ENCODE data around the gene DMRTB1.

DMRTB1 gene

DNA sequence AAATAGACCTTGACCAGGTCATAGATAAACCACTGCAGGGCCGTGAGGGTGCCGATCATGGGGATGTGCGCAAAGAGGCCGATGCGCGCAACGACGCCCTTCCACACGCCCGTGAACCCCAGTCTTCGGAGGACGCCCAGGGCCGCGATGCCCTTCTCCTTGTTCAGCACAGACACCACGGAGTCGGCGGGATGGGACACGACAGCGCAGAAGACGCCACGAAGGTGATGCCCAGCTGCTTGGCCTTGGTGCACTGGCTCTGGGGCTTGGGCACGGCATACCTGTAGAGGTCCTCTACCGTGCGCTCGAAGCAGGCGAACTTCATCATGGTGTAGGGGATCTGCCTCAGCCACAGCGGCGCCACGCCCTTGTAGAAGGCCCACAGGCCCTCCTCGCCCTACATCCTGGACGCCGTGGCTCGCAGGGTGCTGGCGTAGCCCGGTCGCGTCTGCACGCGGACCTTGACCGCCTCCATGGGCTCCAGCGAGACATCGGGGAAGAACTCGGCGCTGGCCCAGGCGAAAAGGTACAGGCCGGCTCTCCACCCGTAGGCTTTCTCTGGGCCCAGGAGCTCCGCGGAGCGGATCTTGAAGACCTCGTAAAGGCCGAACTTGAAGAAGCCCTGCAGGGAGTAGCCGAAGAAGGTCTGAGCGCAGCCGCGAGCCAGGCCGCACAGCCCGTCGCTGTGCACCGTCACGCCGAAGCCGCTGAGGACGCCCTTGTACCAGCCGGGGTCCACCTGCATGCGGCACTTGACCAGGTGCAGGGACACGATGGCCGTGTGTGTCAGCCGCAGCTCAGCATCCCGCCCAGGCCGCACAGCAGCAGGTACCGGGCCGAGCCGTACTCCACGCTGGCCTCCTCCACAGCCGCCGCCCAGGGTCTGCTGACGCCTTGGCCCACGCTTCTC lies 20.5 kb upstream of the DMRTB1 start:
- DNase-seq, result no peak

DNA sequence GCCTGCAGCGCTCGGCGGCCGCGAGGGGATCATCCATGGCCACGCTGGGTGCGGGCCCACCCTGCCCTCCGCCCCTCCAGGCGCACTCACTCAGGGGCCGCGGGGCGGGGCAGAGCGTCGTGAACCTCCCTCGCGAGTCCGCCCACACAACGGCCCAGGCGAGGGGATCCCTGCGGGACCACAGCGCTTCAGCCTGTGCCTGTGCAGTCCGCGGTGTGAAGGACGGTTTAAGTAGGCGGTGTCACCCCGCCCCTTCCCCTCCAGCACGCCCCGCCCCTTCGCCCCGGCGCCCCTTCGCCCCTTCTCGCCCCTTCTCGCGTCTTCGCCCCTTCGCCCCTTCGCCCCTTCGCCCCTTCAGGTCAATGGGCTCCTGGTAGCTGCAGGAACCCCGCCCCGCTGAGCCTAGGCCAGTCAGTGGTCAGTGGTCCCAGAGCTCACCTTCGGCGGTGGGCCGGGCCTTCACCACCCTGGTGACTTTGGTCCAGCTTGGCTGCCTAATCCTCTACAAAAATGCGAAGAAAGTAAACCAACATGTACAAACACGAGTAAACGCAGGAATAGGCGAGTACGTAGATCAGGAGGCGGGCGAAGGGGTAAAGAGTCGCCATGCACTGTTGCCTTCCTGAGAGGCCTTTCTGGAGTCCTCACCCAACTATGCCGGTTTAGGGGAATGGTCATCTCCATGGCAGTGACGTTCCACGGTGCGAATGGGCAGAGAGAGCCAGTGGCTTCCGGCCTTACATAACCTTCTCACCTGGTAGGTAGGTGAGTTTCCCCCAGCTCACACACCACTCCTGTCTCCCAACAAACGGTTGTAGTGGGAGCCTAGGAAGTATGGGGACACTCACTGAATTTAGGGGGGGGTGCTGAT lies 19.6 kb upstream of the DMRTB1 start:
- DNase-seq, result no peak

DNA sequence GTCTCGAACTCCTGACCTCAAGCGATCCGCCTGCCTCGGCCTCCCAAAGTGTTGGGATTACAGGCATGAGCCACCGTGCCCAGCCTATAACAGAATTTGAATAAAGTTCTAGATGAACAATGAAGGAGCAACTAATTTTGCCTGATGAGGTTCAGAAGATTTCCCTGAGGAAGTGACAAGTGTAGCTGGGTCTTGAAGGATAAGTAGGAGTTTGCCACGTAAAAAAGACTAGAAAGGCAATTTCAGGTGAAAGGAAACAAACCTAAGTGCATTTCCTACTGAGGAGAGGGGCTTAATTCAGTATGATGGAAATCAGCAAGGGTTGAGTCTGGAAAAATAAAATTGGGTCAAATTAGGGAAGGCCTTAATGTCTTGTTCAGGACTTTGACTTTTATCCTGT lies 18.6 kb upstream of the DMRTB1 start:
- DNase-seq, result no peak

DNA sequence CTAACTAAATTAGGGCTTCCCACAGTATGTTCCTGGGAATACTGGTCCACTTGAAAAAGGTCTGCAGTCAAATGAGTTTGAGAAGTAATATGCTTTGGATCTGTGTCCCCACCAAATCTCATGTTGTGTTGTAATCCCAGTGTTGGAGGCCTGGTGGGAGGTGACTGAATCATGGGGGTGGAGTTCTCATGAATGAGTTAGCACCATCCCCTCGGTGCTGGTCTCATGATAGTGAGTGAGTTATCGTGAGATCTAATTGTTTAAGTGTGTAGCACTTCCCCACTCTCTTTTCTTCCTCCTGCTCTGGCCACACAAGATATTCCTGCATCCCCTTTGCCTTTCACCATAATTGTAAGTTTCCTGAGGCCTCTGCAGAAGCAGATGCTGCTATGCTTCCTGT lies 16.9 kb upstream of the DMRTB1 start:
- DNase-seq, result no peak

DNA sequence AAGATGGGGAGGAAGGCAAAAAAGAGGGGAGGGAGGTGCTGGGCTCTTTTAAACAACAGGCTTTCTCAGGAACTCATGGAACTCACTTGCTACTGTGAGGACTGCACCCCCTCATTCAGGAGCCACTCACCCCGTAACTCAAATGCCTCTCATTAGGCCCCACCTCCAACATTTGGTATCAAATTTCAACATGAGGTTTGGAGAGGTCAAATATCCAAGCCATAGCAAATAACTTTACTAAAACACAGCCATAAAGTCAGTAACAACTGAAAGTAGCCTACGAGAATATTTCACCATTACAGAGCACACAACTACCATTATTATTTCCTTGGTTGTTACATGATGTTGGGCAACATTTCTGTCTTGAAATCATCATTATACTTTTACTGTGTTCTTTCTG lies 13.1 kb upstream of the DMRTB1 start:
- DNase-seq, result no peak

DNA sequence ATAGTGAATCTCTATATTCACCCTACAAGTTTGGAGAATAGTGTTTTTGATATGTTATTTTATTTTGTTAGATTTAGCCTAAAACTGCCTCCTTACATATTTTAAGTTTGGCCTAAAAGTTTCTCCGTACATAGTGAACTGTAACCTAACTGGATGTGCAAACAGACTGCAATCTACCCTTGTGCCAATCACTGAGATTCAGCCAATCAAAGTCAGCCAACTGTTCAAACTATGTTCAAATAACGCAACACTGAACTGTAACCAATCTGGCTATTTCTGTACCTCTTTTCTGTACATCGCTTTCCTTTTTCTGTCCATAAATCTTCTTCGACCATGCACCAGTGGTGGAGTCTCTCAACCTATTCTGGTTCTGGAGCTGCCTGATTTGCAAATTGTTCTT lies 11.8 kb upstream of the DMRTB1 start:
- no peak for DNase-seq

DNA sequence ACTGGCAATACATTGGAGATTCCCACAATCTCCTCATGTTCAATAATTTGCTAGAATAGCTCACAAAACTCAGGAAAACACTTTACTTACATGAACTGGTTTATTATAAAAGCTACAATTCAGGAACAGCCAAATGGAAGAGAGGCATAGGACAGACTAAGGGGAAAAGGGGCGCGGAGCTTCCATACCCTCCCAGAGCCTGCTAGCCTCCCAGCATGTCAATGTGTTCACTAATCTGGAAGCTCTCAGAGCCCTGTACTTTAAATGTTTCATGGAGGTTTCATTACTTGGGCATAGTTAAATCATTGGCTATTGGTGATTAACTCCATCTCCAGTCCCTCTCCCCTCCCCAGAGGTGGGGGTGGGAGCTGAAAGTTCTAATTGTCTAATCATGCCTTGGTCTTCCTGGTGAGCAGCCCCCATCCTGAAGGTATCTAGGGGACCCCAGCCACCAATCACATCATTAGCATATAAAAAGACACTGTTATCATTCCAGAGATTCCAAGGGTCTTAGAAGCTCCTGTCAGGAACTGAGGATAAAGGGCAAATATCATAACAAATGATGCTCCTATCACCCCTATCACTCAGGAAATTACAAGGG lies 10.9 kb upstream of the DMRTB1 start:
- DNase-seq, result no peak

DNA sequence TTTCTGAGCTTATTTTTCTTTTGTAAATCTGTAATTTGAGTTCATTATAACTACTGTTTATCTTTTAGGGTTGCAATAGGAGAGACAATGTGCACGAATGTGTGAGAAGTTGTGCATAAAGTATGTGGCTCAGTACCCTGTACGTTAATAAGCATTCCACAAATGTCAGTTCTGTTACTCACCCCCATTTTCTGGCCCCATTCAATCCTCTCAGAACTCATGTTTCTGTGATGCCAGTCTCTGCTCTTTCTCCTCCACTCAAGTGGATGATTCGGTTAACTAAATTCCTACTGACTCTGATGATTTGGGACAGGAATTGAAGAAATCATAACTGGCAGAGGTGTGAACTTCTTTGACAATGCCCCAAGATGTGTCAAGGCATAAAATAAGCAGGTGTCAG lies 10.2 kb upstream of the DMRTB1 start:
- DNase-seq, result no peak

DNA sequence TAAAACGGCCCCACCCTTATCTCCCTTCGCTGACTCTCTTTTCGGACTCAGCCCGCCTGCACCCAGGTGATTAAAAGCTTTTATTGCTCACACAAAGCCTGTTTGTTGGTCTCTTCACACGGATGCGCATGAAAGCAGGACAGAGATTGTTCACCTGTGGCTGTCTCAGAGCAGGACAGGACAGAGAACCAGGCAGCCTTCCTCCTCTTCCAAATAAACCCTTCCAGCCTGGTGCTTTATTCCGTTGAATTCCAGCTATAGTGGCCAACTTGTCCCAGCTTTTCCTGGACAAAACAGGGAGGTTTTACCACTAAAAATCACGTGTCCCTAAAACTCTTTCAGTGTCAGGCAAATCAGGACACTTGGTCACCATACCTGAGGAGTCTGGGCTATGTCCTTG lies 9.5 kb upstream of the DMRTB1 start:
- DNase-seq, result no peak

DNA sequence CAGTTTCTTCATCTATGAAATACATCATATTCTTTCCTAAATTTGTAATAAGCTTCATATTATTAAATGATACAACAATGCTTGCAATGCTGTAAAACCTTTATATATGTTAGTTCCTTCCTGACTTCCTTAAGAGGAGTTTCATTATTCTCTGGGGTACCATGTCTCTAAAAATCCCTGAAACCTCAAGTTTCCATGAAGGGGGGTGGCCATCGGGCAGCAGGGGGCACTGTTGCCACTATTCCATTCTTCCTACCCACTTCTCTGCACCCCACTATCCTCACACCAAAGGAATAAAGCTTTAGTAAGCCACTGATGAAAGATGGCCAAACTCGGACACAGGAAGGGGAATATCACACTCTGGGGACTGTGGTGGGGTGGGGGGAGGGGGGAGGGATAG lies 9.0 kb upstream of the DMRTB1 start:
- no peak for DNase-seq

DNA sequence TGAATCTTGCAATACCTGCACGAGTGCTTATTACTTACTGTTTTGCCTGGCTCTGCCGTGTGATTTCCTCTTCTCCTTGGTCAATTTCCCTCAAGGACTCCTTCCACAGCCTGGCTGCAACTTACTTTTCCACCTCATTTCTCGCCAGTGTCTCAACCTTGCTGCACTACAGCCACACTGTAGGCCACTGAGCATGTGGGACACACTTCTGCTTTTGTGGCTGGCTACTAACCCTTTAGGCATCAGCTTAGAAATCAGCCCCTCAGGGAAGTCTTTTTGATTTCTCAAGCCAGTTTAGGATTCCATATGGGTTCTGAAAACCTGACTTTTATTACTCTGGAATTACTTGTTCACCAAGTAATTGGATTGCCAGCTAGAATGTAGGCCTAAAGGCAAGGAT lies 5.2 kb upstream of the DMRTB1 start:
- DNase-seq, result no peak

DNA sequence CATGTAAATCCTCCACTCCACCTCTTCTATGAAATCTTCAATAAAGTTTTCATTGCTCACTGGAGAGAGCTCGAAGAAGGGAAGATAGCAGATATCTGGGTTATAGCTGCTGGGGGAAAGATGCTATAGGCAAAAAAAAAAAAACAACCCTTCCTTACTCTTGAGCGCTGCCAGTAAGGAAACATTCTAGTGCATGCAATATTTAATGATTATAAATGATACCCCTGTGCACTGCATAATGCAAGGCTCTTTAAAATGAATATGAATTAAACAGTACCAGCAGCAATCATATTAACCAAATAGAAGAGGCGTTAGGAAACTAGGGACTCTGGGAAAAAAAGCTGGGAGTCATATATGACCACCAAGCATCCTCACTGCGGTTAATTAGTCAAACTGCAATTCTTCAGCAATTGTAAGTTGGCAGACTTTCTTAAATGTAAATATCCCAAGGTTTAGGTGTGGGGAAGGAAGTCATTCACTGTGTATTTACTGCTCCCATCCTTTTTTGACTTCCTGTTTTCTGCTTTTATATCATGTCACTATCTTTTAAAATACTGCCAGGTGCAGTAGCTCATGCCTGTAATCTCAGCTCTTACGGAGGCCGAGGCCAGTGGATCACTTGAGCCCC lies 3.7 kb upstream of the DMRTB1 start:
- DNase-seq, result no peak

DNA sequence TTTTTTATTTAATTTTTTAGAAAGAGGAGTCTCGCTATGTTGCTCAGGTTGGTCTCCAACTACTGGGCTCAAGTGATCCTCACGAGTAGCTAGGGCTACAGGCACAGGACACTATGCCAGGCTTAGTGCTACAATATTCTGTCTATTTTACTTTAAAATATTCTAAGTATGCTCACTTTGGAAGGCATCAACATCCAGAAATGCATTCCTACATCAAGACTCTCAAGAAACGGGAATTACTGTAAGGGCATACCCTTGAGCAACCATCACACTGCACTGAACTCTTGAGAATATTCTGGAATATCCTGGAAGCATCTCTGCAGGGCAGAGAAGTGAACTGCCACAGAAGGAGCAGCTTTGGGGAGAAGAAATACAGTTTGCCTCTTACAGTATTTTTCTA lies 565 bp upstream of the DMRTB1 start:
- no peak for DNase-seq

DNA sequence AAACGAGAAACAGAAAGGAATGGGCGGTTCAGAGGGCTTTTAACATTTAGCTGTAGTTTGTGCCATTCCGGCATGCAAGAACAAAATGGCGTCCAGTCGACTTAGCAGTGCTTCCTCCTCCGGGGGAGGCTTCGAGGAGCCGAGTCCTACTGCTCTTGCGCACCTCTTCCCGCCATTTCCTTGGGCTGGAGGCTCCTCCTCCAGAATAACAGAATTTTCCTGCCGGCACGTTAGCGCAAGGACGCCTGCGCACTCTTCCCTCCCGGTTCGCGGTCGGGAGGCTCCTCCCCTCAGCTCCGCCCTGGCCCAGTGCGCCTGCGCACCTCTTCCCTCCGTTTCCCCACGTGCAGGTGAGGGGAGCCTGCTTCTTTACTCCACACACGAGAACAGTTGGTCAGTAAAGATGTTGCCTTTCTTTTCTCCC lies 1.0 kb downstream of the DMRTB1 start:
- no peak for DNase-seq

DNA sequence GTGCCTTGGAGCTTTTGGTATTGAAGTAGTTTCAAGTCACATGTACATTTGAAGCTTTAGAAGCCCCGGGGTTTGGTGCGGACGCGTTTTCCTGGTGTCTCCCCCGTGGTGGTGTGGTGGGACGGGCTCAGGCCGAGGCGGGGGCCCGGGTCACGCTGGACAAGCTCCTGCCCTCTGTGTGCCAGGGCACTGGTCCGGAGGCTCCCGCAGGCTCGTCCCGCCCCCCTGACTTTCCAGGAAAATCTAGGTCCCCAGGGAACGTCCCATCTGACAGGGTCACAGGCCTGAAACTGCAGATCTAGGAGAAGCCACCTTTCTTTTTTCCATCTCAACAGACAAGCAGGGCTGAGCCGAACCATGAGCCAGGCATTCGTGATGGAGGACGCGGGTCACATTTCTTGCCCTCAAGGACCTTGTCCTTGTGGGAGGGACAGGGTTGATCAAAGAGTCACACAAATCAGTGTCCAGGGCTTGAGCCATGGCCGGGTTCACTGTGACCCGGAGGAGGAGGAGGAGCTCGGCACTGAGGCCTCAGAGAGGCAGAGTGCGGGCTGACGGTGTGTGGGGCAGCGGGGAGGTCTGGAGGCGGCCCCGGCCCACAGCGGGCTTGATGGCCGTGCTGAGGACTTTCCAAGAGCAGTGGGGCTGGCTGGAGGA lies 1.6 kb downstream of the DMRTB1 start:
- no peak for DNase-seq

DNA sequence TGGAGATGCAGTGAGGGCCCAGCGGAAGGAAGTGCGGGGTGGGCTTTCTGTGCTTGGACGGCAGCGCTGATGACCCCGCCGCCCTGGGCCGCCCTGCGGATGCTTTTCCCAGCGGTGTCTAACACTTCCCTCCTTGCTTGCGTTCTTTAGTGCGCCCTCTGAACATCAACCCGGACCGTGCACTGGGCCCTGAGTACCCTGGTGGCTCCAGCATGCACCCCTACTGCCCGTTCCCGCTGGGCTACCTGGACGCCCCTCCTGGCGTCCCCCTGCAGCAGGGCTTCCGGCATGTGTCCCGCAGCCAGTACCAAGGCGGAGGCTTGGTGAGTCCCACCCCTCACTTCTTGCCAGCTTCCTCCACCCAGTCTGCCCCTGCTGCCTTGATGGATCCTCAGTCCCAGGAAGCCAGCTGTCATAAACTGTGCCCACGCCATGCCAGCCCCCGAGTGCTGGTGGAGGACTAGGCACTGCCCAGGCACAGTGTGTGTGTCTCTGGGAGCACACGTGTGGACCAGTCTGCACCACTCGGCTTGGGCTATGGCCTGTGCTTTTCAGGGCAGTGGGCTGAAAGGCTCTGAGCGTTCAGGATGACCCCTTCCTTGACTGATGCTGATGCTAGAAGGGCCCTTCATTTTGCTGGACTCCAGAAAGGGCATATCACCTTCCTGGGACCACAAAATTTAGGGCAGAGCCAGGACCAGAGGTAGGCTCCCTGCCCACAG lies 2.3 kb downstream of the DMRTB1 start:
- DNase-seq, result no peak

DNA sequence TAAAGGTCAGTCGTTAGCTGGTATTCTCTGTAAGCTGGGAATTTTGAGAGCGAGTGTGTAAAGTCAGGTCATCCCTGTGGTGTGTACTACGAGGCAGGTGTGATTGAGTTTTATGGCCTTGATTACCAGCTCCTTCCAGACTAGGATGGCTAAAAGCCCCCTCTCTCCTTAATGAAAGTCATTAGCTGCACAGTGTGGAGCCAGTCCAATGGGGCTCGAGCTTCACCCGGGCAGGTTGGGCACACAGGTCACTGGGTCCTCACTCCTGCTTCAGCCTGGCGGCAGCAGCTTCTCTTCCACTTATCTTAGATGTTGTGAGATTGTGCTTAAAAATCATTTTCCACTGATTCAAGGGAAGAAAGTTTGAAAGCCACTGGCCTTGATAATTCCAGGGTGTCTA lies 3.0 kb downstream of the DMRTB1 start:
- no peak for DNase-seq

DNA sequence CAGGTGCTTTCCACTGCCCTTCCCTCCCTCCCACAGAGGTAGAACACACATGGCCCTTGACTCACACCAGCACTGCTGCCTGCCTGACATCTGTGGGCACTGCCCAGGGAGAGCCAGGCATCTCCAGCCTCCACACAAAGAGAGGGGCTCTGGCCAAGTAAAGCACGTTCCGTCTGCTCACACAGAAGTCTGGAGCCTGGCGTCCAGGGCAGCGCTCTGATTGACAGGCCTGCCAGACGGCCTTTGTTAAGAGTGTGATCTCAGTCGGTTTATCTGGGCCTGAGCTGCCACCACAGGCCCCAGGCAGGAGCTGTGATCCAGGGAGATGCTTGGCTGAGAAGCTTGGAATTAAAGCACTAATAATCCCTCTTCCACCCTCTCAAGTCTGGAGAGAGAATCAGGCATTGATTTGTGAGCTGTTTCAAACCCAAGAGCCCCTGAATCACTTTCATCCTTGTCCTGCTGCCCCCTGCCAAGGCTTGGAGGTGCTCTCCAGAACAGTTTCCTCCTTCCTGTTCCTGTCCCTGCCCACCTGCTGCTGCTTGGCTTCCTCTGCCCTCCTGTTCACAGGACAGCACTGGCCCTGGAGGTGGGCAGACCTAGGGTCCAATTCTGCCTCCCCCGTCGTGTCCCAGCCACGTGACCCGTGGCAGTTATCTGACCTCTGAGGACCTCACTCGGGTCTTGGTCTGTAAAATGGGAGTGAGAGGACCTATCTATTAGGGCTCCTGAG lies 3.7 kb downstream of the DMRTB1 start:
- DNase-seq, result no peak

DNA sequence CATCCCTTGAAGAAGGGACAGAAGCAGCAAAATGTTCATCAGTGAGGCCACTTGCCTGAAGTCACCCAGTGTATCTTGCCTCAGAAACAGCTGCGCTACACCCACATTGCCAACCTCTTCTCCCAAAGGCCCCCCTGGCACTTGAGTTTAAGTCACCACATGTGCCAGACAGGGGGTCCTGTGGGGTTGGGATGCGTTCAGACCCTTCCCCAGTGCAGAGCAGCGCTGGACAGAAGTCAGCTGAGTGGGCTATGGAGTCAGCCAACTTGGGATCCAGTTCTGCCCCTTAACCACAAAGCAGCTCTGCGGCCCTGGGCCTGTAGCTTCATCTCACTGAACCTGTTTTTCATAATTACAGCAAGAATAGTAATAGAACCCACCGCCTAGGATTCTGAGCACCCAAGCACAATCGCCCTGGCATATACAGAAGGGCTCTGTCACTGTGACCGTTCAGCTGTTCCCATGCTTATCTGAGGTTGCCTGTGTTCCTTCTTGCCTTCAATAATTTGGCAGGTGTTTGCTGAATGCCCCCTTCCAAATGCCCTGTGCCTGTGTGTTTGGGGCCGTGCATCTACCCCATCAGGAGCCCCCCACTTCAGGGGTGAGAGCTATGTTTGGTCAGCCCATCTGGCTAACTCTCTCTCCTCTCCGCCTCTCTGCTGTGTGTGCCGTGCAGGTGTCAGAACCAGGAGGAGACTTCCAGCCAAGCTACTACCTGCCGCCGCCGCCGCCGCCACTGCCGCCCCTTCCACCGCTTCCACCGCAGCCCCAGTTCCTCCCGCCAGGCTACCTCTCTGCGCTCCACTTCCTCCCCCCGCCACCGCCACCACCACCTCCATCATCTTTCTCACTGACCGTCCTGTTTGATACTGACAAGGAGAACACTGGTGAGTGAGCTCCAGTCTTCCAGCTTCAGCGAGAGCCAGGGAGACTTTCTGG lies 5.0 kb downstream of the DMRTB1 start:
- no peak for DNase-seq

Data from activated CD4-positive, alpha-beta T cell treated with anti-CD3 and anti-CD28 coated beads, Interleukin-2, amount 50 U/mL, for 16 hours (primary cell).